Activated T-cell treated with anti-CD3 and anti-CD28 coated beads, Interleukin-2, amount 50 U/mL, for 4 hours (primary cell): Measurements from ENCODE around the gene TYW3. TPM values are rescaled to one million over a fixed set of nuclear protein-coding genes. Genes with fewer than 3 reads are reported as not detected.
"Not testable (repeated sequence)": the region's sequence is repeated elsewhere in the genome, so short reads cannot be mapped to it uniquely, and the experiment has no call there.

Source experiments
- ATAC-seq, 2 donors: fragments of 200-7000 bp; cut with Tn5 transposase; one replicate each; pipeline ENCODE4 v1.10.0; 2021
- DNase-seq: peaks from one replicate; pipeline ENCODE4 v3.0.0-alpha.2; 2020
- H3K27me3 Mint-ChIP-seq: one replicate; pipeline ENCODE4 v1.8.0; 2021; ENCODE audit warnings: low read depth, mixed read lengths
- H3K36me3 Mint-ChIP-seq: one replicate; pipeline ENCODE4 v1.8.0; 2022; ENCODE audit warnings: mixed read lengths; ENCODE audit not compliant: insufficient read depth
- H3K4me1 Mint-ChIP-seq: one replicate; pipeline ENCODE4 v1.8.0; 2021; ENCODE audit warnings: low read depth, mixed read lengths
- H3K4me3 Mint-ChIP-seq: one replicate; pipeline ENCODE4 v1.8.0; 2021; ENCODE audit warnings: mild to moderate bottlenecking, moderate library complexity, mixed read lengths
- H3K9me3 Mint-ChIP-seq: one replicate; pipeline ENCODE4 v1.8.0; 2021; ENCODE audit warnings: mixed read lengths
- total RNA-seq, 3 donors: library from RNA; stranded (reverse); gene quantifications; one replicate each; pipeline ENCODE4 v1.2.1, GENCODE V29; 2021

The TYW3 gene
- total RNA-seq, 3 donors from 2014 or later: 36.9 to 57.3 (median 46.9) TPM

DNA sequence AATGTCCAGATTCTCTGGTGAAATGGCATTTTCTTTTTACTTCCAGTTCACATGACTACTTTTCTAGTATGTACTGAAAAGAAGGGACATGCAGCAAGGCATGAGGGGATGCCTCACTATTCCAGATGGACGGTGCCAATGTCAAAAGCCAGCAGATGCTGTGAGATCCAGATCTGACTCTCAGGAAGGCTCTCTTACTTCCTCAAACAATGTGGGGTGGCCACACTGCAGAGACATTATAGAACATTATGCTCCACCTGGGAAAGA, 17.8 kb upstream of the TYW3 start:
- Mint-ChIP-seq H3K9me3 (no peaks in the 10 kb centered on the region), H3K4me3 (no peak overlapping the region), H3K36me3 (peaks cover 21% of the 10 kb centered on the region), H3K27me3 (no peaks in the 10 kb centered on the region), H3K4me1 (no peaks in the 10 kb centered on the region)
- no peak for DNase-seq
- ATAC-seq: no peak

DNA sequence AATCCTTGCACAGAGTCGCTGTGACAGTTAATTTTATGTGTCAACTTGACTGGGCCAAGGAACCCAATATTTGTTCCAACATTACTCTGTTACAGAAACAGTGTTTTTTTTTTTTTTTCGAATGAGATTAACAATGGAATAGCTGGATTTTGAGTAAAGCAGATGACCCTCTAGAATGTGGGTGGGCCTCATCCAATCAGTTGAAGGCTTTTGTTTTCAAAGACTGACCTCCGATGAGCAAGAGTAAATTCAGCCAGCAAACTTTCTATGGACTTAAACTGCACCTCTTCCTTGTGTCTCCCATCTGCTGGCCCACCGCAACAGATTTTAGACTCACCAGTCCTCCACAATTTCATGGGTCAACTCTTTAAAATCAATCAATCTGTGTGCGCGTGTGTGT, 17.1 kb upstream of the TYW3 start:
- ATAC-seq: no peak

GRCh38 chr1:74716822-74717221, 16.1 kb upstream of the TYW3 start:
- DNase-seq: no peak
- Mint-ChIP-seq H3K9me3 (no peaks in the 10 kb centered on the region), H3K4me3 (no peak overlapping the region), H3K4me1 (no peaks in the 10 kb centered on the region), H3K36me3 (peaks cover 24% of the 10 kb centered on the region), H3K27me3 (no peaks in the 10 kb centered on the region)
- no peak for ATAC-seq

More for the DNA sequence above, 17.1 kb upstream of the TYW3 start:
- Mint-ChIP-seq H3K27me3 (no peaks in the 10 kb centered on the region), H3K4me1 (no peaks in the 10 kb centered on the region), H3K4me3 (no peak overlapping the region), H3K9me3 (no peaks in the 10 kb centered on the region), H3K36me3 (peaks cover 22% of the 10 kb centered on the region)
- DNase-seq: no peak

GRCh38 chr1:74717626-74718025, 15.3 kb upstream of the TYW3 start:
- ATAC-seq (no peak), DNase-seq (no peak)

DNA sequence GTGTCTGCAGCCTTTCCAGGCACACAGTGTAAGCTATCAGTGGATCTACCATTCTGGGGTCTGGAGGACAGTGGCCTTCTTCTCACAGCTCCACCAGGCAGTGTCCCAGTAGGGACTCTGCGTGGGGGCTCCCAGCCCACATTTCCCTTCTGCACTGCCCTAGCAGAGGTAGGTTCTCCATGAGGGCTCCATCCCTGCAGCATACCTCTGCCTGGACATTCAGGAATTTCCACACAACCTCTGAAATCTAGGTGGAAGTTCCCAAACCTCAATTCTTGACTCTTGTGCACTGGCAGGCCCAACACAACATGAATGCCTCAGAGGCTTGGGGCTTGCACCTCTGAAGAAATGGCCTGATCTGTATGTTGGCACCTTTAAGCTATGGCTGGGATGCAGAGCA, 6.9 kb upstream of the TYW3 start:
- peaks cover 16% of the 10 kb centered on the region for H3K9me3 Mint-ChIP-seq
- DNase-seq: no peak
- no peak overlapping the region for H3K4me3 Mint-ChIP-seq
- no peak for ATAC-seq
- H3K4me1 Mint-ChIP-seq: peaks cover 23% of the 10 kb centered on the region
- peaks cover 51% of the 10 kb centered on the region for H3K36me3 Mint-ChIP-seq
- no peaks in the 10 kb centered on the region for H3K27me3 Mint-ChIP-seq

More at GRCh38 chr1:74717626-74718025, 15.3 kb upstream of the TYW3 start:
- Mint-ChIP-seq H3K4me1 (no peaks in the 10 kb centered on the region), H3K36me3 (peaks cover 22% of the 10 kb centered on the region), H3K27me3 (no peaks in the 10 kb centered on the region), H3K4me3 (no peak overlapping the region), H3K9me3 (no peaks in the 10 kb centered on the region)

DNA sequence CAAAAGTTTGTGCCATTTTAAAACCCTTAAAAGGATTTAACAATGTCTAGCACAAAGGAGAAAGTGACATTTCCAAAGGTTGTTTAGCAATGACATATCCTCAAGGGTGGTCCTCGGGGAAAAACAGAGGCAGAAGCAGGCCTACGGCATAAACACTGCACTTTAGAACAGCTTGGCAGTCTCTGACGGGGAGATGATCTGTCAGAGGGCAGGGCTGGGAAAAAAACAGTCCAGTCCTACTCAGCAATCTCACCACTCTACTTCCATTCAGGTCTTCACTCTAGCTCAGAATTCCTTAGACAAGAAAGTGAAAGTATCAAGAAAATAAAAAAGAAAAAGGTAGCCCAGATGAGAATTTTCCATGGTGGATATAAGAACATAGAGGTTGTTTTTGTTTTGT, 4.2 kb upstream of the TYW3 start:
- DNase-seq (no peak), ATAC-seq (no peak)
- Mint-ChIP-seq H3K27me3 (no peaks in the 10 kb centered on the region), H3K4me3 (no peak overlapping the region), H3K9me3 (peaks cover 16% of the 10 kb centered on the region), H3K36me3 (peaks cover 36% of the 10 kb centered on the region), H3K4me1 (peaks cover 31% of the 10 kb centered on the region)

DNA sequence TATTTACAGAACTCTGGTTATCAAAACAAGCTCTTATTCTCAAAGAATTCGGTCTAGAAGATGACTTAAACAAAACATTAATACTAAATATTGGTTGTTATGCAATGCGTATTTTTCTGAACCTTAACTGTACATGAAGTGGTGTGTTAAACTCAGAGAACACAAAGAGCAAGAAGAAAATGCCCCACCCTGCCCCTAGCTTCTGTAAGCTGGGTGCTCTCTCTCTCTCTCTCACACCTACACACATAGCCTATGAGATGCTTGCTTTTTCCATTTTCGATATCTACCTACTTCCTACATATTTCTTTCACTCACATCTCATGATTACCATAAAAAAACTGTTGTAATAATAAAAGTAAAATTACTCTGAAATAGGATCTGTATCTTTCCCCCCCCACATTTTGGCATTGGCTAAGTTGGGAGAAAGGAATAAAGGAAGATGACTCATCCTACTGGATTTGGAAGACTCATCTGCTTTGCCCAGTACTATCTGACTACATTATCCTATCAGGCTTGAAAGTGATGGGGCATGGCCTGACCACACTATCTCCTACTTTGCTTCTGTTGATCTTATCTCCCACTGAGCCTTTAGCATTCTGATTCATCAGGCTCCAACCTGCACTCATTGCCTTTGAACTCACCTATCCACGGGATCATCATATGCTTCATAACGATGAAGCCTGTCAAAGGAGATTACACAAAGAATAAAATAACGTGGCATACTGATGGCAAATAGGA, 3.0 kb upstream of the TYW3 start:
- Mint-ChIP-seq H3K4me1 (peaks cover 38% of the 10 kb centered on the region), H3K9me3 (peaks cover 16% of the 10 kb centered on the region), H3K36me3 (peaks cover 29% of the 10 kb centered on the region), H3K27me3 (no peaks in the 10 kb centered on the region), H3K4me3 (no peak overlapping the region)
- DNase-seq: no peak
- ATAC-seq: no peak

DNA sequence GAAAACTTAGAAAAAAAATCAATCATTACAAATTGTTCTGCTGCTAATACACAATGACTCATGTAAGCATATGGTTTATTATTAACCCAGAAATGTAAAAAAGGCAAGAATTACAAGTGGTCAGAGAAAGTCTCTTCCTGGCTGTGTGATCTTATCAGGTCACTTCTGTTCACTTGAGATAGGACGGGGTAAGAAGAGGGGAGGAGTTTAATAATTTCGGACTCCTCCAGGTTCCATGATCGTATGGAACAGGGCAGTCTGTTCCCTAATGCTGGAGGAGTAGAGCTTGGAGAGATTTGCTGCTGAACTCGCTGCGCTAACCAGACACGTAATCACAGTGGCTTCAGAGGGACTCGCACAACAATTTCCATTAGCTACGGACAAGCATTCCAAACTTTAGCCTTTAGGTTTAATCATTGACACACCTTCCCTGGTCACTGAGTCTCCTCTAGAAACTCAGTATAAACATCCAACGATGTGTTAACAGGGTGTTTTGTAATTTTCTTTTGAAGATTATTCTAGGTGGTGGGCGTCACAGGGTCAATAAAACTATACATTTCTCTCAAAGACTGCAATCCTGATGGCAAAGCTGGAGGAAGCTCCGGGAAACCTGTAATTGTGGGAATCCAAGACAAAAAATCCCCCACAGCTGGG, 1.4 kb upstream of the TYW3 start:
- no peak for ATAC-seq
- peaks cover 5% of the 10 kb centered on the region for H3K9me3 Mint-ChIP-seq
- H3K36me3 Mint-ChIP-seq: peaks cover 21% of the 10 kb centered on the region
- H3K4me1 Mint-ChIP-seq: peaks cover 44% of the 10 kb centered on the region
- H3K4me3 Mint-ChIP-seq: peak overlapping the region; percentile 64
- no peak for DNase-seq
- H3K27me3 Mint-ChIP-seq: no peaks in the 10 kb centered on the region

GRCh38 chr1:74732071-74732946, 643 bp upstream of the TYW3 start:
- not testable (repeated sequence) for H3K9me3 Mint-ChIP-seq, H3K27me3 Mint-ChIP-seq, DNase-seq
- ATAC-seq: peak; percentile 18 to 23
- Mint-ChIP-seq H3K36me3 (peaks cover 19% of the 10 kb centered on the region), H3K4me1 (peaks cover 44% of the 10 kb centered on the region), H3K4me3 (peak overlapping the region; percentile 95)

- peak overlapping the region; percentile 95 for H3K4me3 Mint-ChIP-seq
- no peaks in the 10 kb centered on the region for H3K9me3 Mint-ChIP-seq
- peaks cover 25% of the 10 kb centered on the region for H3K36me3 Mint-ChIP-seq
- H3K4me1 Mint-ChIP-seq: peaks cover 38% of the 10 kb centered on the region
- ATAC-seq (peak; percentile 56 to 60), DNase-seq (peak; percentile 11)
- no peaks in the 10 kb centered on the region for H3K27me3 Mint-ChIP-seq
Measured at GRCh38 chr1:74733604-74734484, 892 bp downstream of the TYW3 start.

- Mint-ChIP-seq H3K27me3 (no peaks in the 10 kb centered on the region), H3K4me1 (peaks cover 17% of the 10 kb centered on the region), H3K4me3 (no peak overlapping the region), H3K36me3 (peaks cover 41% of the 10 kb centered on the region), H3K9me3 (peaks cover 4% of the 10 kb centered on the region)
- DNase-seq: no peak
- no peak for ATAC-seq
Measured at GRCh38 chr1:74737333-74737732, 4.4 kb downstream of the TYW3 start.

DNA sequence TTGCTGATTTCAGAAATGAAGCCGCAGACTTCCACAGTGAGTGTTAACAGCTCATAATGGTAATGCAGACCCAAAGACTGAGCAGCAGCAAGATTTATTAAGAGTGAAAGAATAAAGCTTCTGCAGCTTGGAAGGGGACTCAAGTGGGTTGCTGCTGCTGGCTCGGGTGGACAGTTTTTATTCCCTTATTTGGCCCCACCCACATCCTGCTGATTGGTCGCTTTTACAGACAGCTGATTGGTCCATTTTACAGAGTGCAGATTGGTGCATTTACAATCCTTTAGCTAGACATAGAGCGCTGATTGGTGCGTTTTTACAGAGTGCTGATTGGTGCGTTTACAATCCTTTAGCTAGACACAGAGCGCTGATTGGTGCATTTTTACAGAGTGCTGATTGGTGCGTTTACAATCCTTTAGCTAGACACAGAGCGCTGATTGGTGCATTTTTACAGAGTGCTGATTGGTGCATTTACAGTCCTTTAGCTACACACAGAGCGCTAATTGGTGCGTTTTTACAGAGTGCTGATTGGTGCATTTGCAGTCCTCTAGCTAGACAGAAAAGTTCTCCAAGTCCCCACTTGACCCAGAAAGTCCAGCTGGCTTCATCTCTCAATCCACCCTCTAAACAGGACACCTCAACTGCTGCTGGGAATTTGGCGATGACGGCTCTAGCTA, 7.5 kb downstream of the TYW3 start:
- H3K27me3 Mint-ChIP-seq, H3K4me1 Mint-ChIP-seq, ATAC-seq, DNase-seq, H3K4me3 Mint-ChIP-seq, H3K9me3 Mint-ChIP-seq: not testable (repeated sequence)
- H3K36me3 Mint-ChIP-seq: peaks cover 65% of the 10 kb centered on the region

GRCh38 chr1:74745247-74745646, 12.3 kb downstream of the TYW3 start:
- not testable (repeated sequence) for ATAC-seq, H3K4me3 Mint-ChIP-seq

More at GRCh38 chr1:74745247-74745646, 12.3 kb downstream of the TYW3 start:
- DNase-seq, H3K27me3 Mint-ChIP-seq, H3K4me1 Mint-ChIP-seq, H3K9me3 Mint-ChIP-seq: not testable (repeated sequence)
- peaks cover 67% of the 10 kb centered on the region for H3K36me3 Mint-ChIP-seq
